22Rv1 (cell line): Measurements from ENCODE around the gene SH2D3C.
A peak's percentile ranks its signal among the peaks of the same experiment; 100 is the strongest.

ENCODE experiments used
- H3K27ac ChIP-seq: fragments of 450-650 bp; 2 replicates; pipeline ENCODE4 v1.5.1; 2017
- CTCF ChIP-seq: fragments of 450-650 bp; IDR thresholded peaks from 2 replicates; pipeline ENCODE4 v1.5.1; 2017; ENCODE audit warnings: mild to moderate bottlenecking
- ZFX ChIP-seq: fragments of 450-650 bp; IDR thresholded peaks from 2 replicates; pipeline ENCODE4 v1.6.1; 2017; ENCODE audit warnings: antibody characterized with exemption, borderline replicate concordance

Gene SH2D3C

GRCh38 chr9:127794001-127794791 lies 15.7 kb upstream of the SH2D3C start:
- H3K27ac ChIP-seq: peak overlapping the region; percentile 26
- no peak for TF ChIP-seq ZFX
- no peak for TF ChIP-seq CTCF

GRCh38 chr9:127793093-127793708 lies 14.7 kb upstream of the SH2D3C start:
- TF ChIP-seq ZFX (no peak), CTCF (no peak)
- H3K27ac ChIP-seq: peak overlapping the region; percentile 26; the same call in 1 of the 2 replicates

- no peak for TF ChIP-seq CTCF
- TF ChIP-seq ZFX: no peak
- H3K27ac ChIP-seq: no peak overlapping the region
Observed at GRCh38 chr9:127792417-127793031, 14.1 kb upstream of the SH2D3C start.

- TF ChIP-seq ZFX (no peak), CTCF (no peak)
Observed at GRCh38 chr9:127791085-127791484, 12.6 kb upstream of the SH2D3C start.

GRCh38 chr9:127790094-127790855 lies 11.8 kb upstream of the SH2D3C start:
- TF ChIP-seq CTCF: no peak
- no peak for TF ChIP-seq ZFX
- H3K27ac ChIP-seq: no peak overlapping the region

More at GRCh38 chr9:127791085-127791484, 12.6 kb upstream of the SH2D3C start:
- H3K27ac ChIP-seq: no peak overlapping the region

- H3K27ac ChIP-seq: no peak overlapping the region
Observed at GRCh38 chr9:127789179-127789578, 10.7 kb upstream of the SH2D3C start.

More at GRCh38 chr9:127789179-127789578, 10.7 kb upstream of the SH2D3C start:
- no peak for TF ChIP-seq CTCF
- TF ChIP-seq ZFX: no peak
